Ishikawa (cell line): ENCODE results near the gene CLCNKB.

Source experiments
- CEBPB ChIP-seq: IDR thresholded peaks from 2 replicates; pipeline ENCODE4 v1.6.1; 2012
- CREB1 ChIP-seq: IDR thresholded peaks from 2 replicates; pipeline ENCODE4 v1.6.1; 2012; ENCODE audit warnings: low read depth
- EGR1 ChIP-seq: IDR thresholded peaks from 2 replicates; pipeline ENCODE4 v1.6.1; 2012
- EP300 ChIP-seq: IDR thresholded peaks from 2 replicates; pipeline ENCODE4 v1.6.1; 2012; ENCODE audit warnings: borderline replicate concordance
- FOXM1 ChIP-seq: IDR thresholded peaks from 2 replicates; pipeline ENCODE4 v1.6.1; 2012; ENCODE audit warnings: low read depth, borderline replicate concordance
- MAX ChIP-seq: IDR thresholded peaks from 2 replicates; pipeline ENCODE4 v1.6.1; 2012
- NFIC ChIP-seq: IDR thresholded peaks from 2 replicates; pipeline ENCODE4 v1.6.1; 2012
- RAD21 ChIP-seq: IDR thresholded peaks from 2 replicates; pipeline ENCODE4 v1.6.1; 2012; ENCODE audit warnings: low read depth
- REST ChIP-seq: IDR thresholded peaks from 2 replicates; pipeline ENCODE4 v1.6.1; 2012; ENCODE audit warnings: low read depth, mild to moderate bottlenecking
- TAF1 ChIP-seq: IDR thresholded peaks from 2 replicates; pipeline ENCODE4 v1.6.1; 2012; ENCODE audit warnings: low read depth, mild to moderate bottlenecking
- TCF12 ChIP-seq: IDR thresholded peaks from 2 replicates; pipeline ENCODE4 v1.6.1; 2012; ENCODE audit warnings: low read depth
- TEAD4 ChIP-seq: IDR thresholded peaks from 2 replicates; pipeline ENCODE4 v1.6.1; 2012
- YY1 ChIP-seq: IDR thresholded peaks from 2 replicates; pipeline ENCODE4 v1.6.1; 2012; ENCODE audit warnings: low read depth
- ZBTB7A ChIP-seq: IDR thresholded peaks from 2 replicates; pipeline ENCODE4 v1.6.1; 2012; ENCODE audit warnings: low read depth
- TF ChIP-seq, protein P1 (sequence below): IDR thresholded peaks from 2 replicates; pipeline ENCODE4 v1.6.1; 2012

Gene CLCNKB

GRCh38 chr1:16090076-16090826, 46.7 kb downstream of the CLCNKB start:
- TF ChIP-seq ZBTB7A (no peak), MAX (no peak), YY1 (no peak), CREB1 (no peak)

- TF ChIP-seq TCF12 (peak; percentile 63), CREB1 (no peak), MAX (0 out of 2 replicates have a peak, but pooled peaks have one; percentile 27), NFIC (peak; percentile 65)
Observed at GRCh38 chr1:16091296-16091695, 47.7 kb downstream of the CLCNKB start.

- no peak for TF ChIP-seq EGR1
- TF ChIP-seq FOXM1 = no peak
Observed at GRCh38 chr1:16092097-16092922, 48.7 kb downstream of the CLCNKB start.

DNA sequence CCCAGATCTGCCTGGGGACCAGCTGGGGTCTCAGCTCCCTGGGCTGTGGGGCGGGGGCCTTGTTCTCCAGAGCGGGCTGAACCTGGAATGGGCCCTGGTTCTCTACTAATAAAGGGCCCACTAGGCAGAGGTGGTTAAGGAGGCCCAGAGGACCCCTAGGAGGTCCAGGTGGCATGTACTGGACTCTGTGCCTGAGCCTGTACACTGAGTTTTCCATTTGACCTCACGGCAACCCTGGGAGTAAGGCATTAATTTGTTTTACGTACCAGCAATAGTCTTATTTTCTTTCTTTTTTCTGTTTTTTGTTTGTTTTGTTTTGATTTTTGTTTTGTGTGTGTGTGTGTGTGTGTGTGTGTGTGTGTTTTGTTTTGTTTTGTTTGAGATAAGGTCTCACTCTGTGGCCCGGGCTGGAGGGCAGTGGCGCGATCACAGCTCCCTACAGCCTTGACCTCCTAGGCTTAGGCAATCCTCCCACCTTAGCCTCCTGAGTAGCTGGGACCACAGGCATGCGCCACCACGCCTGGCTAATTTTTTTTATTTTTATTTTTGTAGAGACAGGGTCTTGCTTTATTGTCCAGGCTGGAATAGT, 49.4 kb downstream of the CLCNKB start:
- TF ChIP-seq EGR1 (no peak), RAD21 (no peak), ZBTB7A (no peak), REST (no peak), TAF1 (no peak), NFIC (no peak), EP300 (no peak), FOXM1 (no peak), YY1 (no peak), TEAD4 (no peak), CEBPB (no peak), MAX (no peak), CREB1 (no peak), TCF12 (no peak)
- TF ChIP-seq, protein P1, sequence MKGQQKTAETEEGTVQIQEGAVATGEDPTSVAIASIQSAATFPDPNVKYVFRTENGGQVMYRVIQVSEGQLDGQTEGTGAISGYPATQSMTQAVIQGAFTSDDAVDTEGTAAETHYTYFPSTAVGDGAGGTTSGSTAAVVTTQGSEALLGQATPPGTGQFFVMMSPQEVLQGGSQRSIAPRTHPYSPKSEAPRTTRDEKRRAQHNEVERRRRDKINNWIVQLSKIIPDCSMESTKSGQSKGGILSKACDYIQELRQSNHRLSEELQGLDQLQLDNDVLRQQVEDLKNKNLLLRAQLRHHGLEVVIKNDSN = no peak

GRCh38 chr1:16093611-16094010, 50.0 kb downstream of the CLCNKB start:
- TF ChIP-seq NFIC (no peak), ZBTB7A (no peak), FOXM1 (no peak), YY1 (no peak), TEAD4 (no peak), EP300 (no peak), REST (no peak), CREB1 (no peak), MAX (no peak), CEBPB (no peak)
- TF ChIP-seq, protein P1 = no peak
